Endothelial cell of umbilical vein (primary cell): ENCODE data around the gene WDR93. TPM values are rescaled to one million over a fixed set of nuclear protein-coding genes. Genes with fewer than 3 reads are reported as not detected.

Experiments used
- BruUV-seq: library from RNA; stranded (reverse); fragments of 400-500 nt; replicated peaks from 2 replicates; lab custom pipeline; 2021; lab: Mats Ljungman, UMichigan
- CTCF ChIA-PET: fragments of 300-600, 350-600 bp; sonication (Branson Sonifier 250); formaldehyde crosslinking; loops from one replicate; lab custom pipeline; 2021; ENCODE audit warnings: antibody characterized with exemption, inconsistent platforms; lab: Charles Lee
- POLR2A ChIA-PET: fragments of 300-600, 350-600 bp; sonication (Branson Sonifier 250); formaldehyde crosslinking; loops from one replicate; lab custom pipeline; 2021; ENCODE audit warnings: antibody characterized with exemption, inconsistent platforms; lab: Charles Lee
- DNase-seq: peaks from one replicate; pipeline ENCODE4 v3.0.0-alpha.2; 2011; ENCODE audit warnings: low read depth, low spot score
- FAIRE-seq: peaks from 2 replicates; lab custom pipeline; 2011; peaks lifted over from hg19 to GRCh38; lab: Jason Lieb, UNC
- H2AFZ ChIP-seq: 2 replicates; pipeline ENCODE4 v1.6.0; 2012; ENCODE audit warnings: low read depth, low read length, control low read depth, inconsistent platforms
- H3K27ac ChIP-seq: 2 replicates; pipeline ENCODE4 v1.5.1; 2011; ENCODE audit warnings: low read depth, mild to moderate bottlenecking, control low read depth, low read length, moderate library complexity; ENCODE audit not compliant: insufficient read depth
- H3K27me3 ChIP-seq, 2 experiments: 2 replicates each; pipeline versions ENCODE4 v1.6.0 to v1.6.1; 2011; ENCODE audit warnings: low read length in 2 of 2, mixed read lengths in 1 of 2; ENCODE audit not compliant: control insufficient read depth in 2 of 2, insufficient read depth in 2 of 2
- H3K36me3 ChIP-seq, 2 experiments: 2 replicates in 1 of 2; 3 replicates in 1 of 2; pipeline ENCODE4 v1.5.1; 2011; ENCODE audit warnings: low read length in 2 of 2, mild to moderate bottlenecking in 1 of 2, moderate library complexity in 1 of 2; ENCODE audit not compliant: control insufficient read depth in 2 of 2, insufficient read depth in 2 of 2; ENCODE audit errors: extremely low read depth in 1 of 2
- H3K4me1 ChIP-seq: 3 replicates; pipeline ENCODE4 v1.5.1; 2011; ENCODE audit warnings: mild to moderate bottlenecking, low read length; ENCODE audit not compliant: control insufficient read depth, insufficient read depth; ENCODE audit errors: extremely low read depth
- H3K4me2 ChIP-seq: 2 replicates; pipeline ENCODE4 v1.6.1; 2011; ENCODE audit warnings: low read length, control low read depth, mixed read lengths; ENCODE audit not compliant: insufficient read depth
- H3K4me3 ChIP-seq, 3 experiments: fragments of 200-600 bp in 1 of 3; sonication (generic), shearing (Covaris generic) in 1 of 3; replicated peaks in 1 of 3; 2 replicates each; pipeline ENCODE4 v1.5.1; 2011 to 2016; ENCODE audit warnings: control low read depth in 3 of 3, low read length in 3 of 3, mild to moderate bottlenecking in 2 of 3, inconsistent platforms in 1 of 3, low read depth in 1 of 3, moderate library complexity in 1 of 3; ENCODE audit not compliant: insufficient read depth in 1 of 3
- H3K79me2 ChIP-seq: 2 replicates; pipeline ENCODE4 v1.6.0; 2012; ENCODE audit warnings: low read length, inconsistent platforms; ENCODE audit not compliant: control insufficient read depth, insufficient read depth
- H3K9ac ChIP-seq: replicated peaks from 2 replicates; pipeline ENCODE3; 2011; ENCODE audit warnings: low read length, control low read depth; ENCODE audit not compliant: insufficient read depth; ENCODE audit errors: extremely low read depth
- H3K9me1 ChIP-seq: replicated peaks from 3 replicates; pipeline ENCODE4 v1.6.0; 2011; ENCODE audit warnings: mild to moderate bottlenecking, low read length; ENCODE audit not compliant: control insufficient read depth, insufficient read depth; ENCODE audit errors: extremely low read depth
- H3K9me3 ChIP-seq: replicated peaks from 2 replicates; pipeline ENCODE4 v1.5.1; 2012; ENCODE audit warnings: low read length, inconsistent platforms; ENCODE audit not compliant: control insufficient read depth, insufficient read depth
- H4K20me1 ChIP-seq: replicated peaks from 2 replicates; pipeline ENCODE3; 2011; ENCODE audit warnings: mild to moderate bottlenecking, low read length; ENCODE audit not compliant: control insufficient read depth, insufficient read depth; ENCODE audit errors: extremely low read depth
- EZH2 ChIP-seq: IDR thresholded peaks from 2 replicates; pipeline ENCODE4 v1.6.1; 2012; ENCODE audit warnings: borderline replicate concordance, low read depth, mild to moderate bottlenecking, moderate library complexity, low read length, inconsistent platforms; ENCODE audit not compliant: severe bottlenecking
- FOS ChIP-seq: IDR thresholded peaks from 2 replicates; pipeline ENCODE4 v1.6.1; 2011; ENCODE audit warnings: mild to moderate bottlenecking, low read length, moderate library complexity, borderline replicate concordance; ENCODE audit not compliant: insufficient read depth
- GATA2 ChIP-seq: IDR thresholded peaks from 2 replicates; pipeline ENCODE4 v1.7.0; 2011; ENCODE audit warnings: low read depth, mild to moderate bottlenecking, moderate library complexity, mixed read lengths, low read length; ENCODE audit not compliant: insufficient read length, insufficient read depth
- JUN ChIP-seq: IDR thresholded peaks from 2 replicates; pipeline ENCODE4 v1.6.1; 2011; ENCODE audit warnings: borderline replicate concordance, low read depth; ENCODE audit not compliant: insufficient read length, insufficient read depth
- MYC ChIP-seq: IDR thresholded peaks from one replicate; pipeline ENCODE4 v1.6.1; 2011; ENCODE audit warnings: mild to moderate bottlenecking, low read depth, low read length
- POLR2A ChIP-seq: IDR thresholded peaks from 2 replicates; pipeline ENCODE4 v1.6.1; 2012; ENCODE audit warnings: low read depth, mild to moderate bottlenecking, control low read depth, low read length
- POLR2AphosphoS5 ChIP-seq: IDR thresholded peaks from 2 replicates; pipeline ENCODE4 v1.6.1; 2012; ENCODE audit warnings: low read depth, mild to moderate bottlenecking, control low read depth, low read length, moderate library complexity; ENCODE audit not compliant: insufficient read depth
- dilution Hi-C: fragments of 300-500 bp; cut with MboI; formaldehyde crosslinking; loops from one replicate; pipeline ENCODE4 v1.15.0; 2019; ENCODE audit warnings: low sequenced_read_pairs; ENCODE audit not compliant: extremely low pct_ligation_motif_present
- intact Hi-C: fragments of 100-400 bp; cut with micrococcal nuclease; formaldehyde crosslinking; loops from one replicate; pipeline ENCODE4 v1.10.0; 2022
- polyA plus RNA-seq, 4 experiments: library from polyadenylated mRNA; depleted of rRNA in 3 of 4; stranded (reverse) in 3 of 4; unstranded in 1 of 4; fragments of >200 nt; gene quantifications; 2 replicates each; pipeline versions ENCODE4 v1.2.1 to v1.2.3, GENCODE V29; 2011 to 2012; ENCODE audit warnings: missing spikeins in 1 of 4
- total RNA-seq: library from RNA; stranded (reverse); gene quantifications from 2 replicates; pipeline ENCODE4 v1.2.3, GENCODE V29; 2021
- TF ChIP-seq, protein P1 (sequence below), 2 donors: IDR thresholded peaks; 1 replicate in 1 of 2; 2 replicates in 1 of 2; pipeline ENCODE4 v1.5.1; 2011; ENCODE audit warnings: low read length in 2 of 2, mild to moderate bottlenecking in 2 of 2, moderate library complexity in 2 of 2, control low read depth in 1 of 2, inconsistent platforms in 1 of 2, low read depth in 1 of 2; ENCODE audit not compliant: insufficient read depth in 1 of 2; ENCODE audit errors: extremely low read depth in 1 of 2
- TF ChIP-seq, protein P2 (sequence below): IDR thresholded peaks from 2 replicates; pipeline ENCODE4 v1.6.1; 2011; ENCODE audit not compliant: insufficient read depth, insufficient read length

WDR93 gene
- total and polyA plus RNA-seq, 2 donors (not counting 3 experiments of a cell fraction or from before 2014, with no cell fraction given) = 0.07 TPM; not detected in 1

DNA sequence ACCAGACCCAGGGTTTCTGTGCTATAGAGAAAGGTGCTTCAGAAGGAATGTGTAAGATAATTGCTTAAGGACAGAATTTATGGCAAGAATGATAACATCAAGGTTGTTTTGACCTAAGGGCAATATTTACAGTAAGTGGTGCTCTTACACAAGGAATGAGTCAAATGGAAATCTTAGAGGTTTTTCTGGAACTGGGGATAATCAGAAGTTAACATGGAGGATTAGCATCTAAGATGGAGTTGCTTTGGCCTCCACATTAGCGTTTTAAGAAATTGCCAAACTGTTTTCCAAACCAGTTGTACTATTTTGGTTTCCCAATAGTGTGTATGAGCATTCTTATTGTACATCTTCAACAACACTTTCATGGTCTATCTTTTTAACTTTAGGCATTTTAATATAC lies 3.1 kb downstream of the WDR93 start:
- dilution Hi-C loops = no loop called here
- intact Hi-C loops = no loop called here
- H3K79me2 ChIP-seq = no peaks in the 10 kb centered on the region
- CTCF ChIA-PET = no interaction called here
- no peak overlapping the region for H3K4me3 ChIP-seq
- H3K27me3 ChIP-seq = peaks cover 7 to 18% of the 10 kb centered on the region in 2 experiments
- H3K36me3 ChIP-seq = no peaks in the 10 kb centered on the region
- H3K4me2 ChIP-seq = no peak overlapping the region
- DNase-seq = no peak
- H3K9ac ChIP-seq = no peak overlapping the region
- no peaks in the 10 kb centered on the region for H3K9me1 ChIP-seq
- no TSS peak for BruUV-seq
- no peaks in the 10 kb centered on the region for H4K20me1 ChIP-seq
- H3K4me1 ChIP-seq = peaks cover 2% of the 10 kb centered on the region
- POLR2A ChIA-PET = no interaction called here
- TF ChIP-seq, protein P1, sequence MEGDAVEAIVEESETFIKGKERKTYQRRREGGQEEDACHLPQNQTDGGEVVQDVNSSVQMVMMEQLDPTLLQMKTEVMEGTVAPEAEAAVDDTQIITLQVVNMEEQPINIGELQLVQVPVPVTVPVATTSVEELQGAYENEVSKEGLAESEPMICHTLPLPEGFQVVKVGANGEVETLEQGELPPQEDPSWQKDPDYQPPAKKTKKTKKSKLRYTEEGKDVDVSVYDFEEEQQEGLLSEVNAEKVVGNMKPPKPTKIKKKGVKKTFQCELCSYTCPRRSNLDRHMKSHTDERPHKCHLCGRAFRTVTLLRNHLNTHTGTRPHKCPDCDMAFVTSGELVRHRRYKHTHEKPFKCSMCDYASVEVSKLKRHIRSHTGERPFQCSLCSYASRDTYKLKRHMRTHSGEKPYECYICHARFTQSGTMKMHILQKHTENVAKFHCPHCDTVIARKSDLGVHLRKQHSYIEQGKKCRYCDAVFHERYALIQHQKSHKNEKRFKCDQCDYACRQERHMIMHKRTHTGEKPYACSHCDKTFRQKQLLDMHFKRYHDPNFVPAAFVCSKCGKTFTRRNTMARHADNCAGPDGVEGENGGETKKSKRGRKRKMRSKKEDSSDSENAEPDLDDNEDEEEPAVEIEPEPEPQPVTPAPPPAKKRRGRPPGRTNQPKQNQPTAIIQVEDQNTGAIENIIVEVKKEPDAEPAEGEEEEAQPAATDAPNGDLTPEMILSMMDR (IDR thresholded peaks at IDR 0.05; ENCODE audit: extremely low read depth in 1 of 2, insufficient read depth in 1 of 2, low read depth in 1 of 2, low read length in 2 of 2) = no peak
- TF ChIP-seq POLR2A (no peak), FOS (no peak), EZH2 (no peak), GATA2 (no peak), JUN (no peak), MYC (no peak), POLR2AphosphoS5 (no peak)
- TF ChIP-seq, protein P2, sequence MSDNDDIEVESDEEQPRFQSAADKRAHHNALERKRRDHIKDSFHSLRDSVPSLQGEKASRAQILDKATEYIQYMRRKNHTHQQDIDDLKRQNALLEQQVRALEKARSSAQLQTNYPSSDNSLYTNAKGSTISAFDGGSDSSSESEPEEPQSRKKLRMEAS = no peak
- H2AFZ ChIP-seq = no peak overlapping the region
- no peaks in the 10 kb centered on the region for H3K9me3 ChIP-seq
- no peak overlapping the region for H3K27ac ChIP-seq
- FAIRE-seq = no peak
